ENCODE data around the gene SYNGAP1. TPM values are rescaled to one million over a fixed set of nuclear protein-coding genes. Genes with fewer than 3 reads are reported as not detected.

Gene SYNGAP1
- total RNA-seq, 1 experiment from 2014 or later = 18.8 TPM

DNA sequence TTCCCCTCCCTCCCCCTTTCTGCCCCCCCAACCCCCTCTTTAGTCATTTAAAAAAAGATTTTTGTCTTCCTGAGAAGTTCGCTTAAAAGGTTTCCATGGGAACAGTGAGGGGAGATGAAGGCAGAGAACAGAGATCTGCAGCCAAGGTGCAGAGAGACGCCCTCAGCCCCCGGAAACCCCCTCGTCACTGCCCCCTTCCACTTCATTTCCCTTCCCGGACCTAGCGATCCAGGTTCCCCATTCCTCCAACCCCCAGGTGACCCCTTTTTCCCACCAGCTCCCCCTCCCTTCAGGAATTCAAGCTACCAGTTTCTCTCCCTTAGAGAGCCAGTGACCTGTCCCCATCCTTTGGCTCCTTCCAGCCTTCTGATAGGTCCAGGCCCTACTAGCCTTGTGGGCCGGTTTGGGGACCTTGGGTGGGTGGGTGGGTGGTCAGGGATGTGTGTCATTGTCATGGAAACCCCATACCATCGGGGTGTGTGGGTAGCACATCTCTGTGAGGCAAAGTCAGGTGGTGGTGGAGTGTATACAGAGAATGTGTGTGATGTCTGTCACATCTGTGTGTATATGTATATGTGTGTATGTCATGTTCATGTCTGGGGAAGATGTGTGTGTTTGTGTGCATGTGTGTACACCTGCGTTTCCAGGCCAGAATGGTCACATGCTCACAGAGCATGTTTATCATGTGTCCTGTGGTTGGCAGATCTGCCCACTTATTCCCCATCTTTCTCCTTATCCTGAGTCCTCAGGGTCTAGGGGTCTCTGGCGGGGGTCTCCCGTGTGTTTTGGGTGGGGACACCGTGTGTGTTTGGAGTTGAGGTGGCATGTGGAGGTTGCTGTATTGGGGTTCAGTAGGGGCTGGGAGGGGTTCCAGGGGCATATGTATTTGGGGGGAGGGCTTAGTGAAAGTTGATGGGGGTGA is 7.0 kb downstream of the SYNGAP1 start:
- intact Hi-C loops (cut with micrococcal nuclease; ENCODE audit: unreplicated experiment) = loop anchor here (5.0 kb wide), 1 partner anchor 35 kb away; the partner anchor contains the start of gene KIFC1
- Mint-ChIP-seq H3K27ac (ENCODE audit: unreplicated experiment) (peak overlapping the region; percentile 64), H3K36me3 (ENCODE audit: insufficient read depth, unreplicated experiment) (peaks cover 47% of the 10 kb centered on the region), H3K4me3 (ENCODE audit: low read depth, unreplicated experiment) (peak overlapping the region; percentile 87), H3K27me3 (ENCODE audit: unreplicated experiment) (peaks cover 19% of the 10 kb centered on the region), H3K4me1 (ENCODE audit: low read depth, unreplicated experiment) (peaks cover 49% of the 10 kb centered on the region), H3K9me3 (ENCODE audit: low read depth, unreplicated experiment) (no peaks in the 10 kb centered on the region)
- no peak for DNase-seq
- CTCF ChIA-PET = interaction anchor here (0.6 to 2.0 kb wide), 10 partner anchors 34 to 427 kb away, joined by 3 to 10 read pairs (median 5); partner anchors contain the start of genes BAK1, UQCC2 and ZBTB22
- BruUV-seq (replicated peaks) = no TSS peak
- TF ChIP-seq, protein P1, sequence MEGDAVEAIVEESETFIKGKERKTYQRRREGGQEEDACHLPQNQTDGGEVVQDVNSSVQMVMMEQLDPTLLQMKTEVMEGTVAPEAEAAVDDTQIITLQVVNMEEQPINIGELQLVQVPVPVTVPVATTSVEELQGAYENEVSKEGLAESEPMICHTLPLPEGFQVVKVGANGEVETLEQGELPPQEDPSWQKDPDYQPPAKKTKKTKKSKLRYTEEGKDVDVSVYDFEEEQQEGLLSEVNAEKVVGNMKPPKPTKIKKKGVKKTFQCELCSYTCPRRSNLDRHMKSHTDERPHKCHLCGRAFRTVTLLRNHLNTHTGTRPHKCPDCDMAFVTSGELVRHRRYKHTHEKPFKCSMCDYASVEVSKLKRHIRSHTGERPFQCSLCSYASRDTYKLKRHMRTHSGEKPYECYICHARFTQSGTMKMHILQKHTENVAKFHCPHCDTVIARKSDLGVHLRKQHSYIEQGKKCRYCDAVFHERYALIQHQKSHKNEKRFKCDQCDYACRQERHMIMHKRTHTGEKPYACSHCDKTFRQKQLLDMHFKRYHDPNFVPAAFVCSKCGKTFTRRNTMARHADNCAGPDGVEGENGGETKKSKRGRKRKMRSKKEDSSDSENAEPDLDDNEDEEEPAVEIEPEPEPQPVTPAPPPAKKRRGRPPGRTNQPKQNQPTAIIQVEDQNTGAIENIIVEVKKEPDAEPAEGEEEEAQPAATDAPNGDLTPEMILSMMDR (IDR thresholded peaks at IDR 0.05; ENCODE audit: unreplicated experiment) = no peak

- TF ChIP-seq, protein P1 (IDR thresholded peaks at IDR 0.05; ENCODE audit: unreplicated experiment) = no peak
- peaks cover 11% of the 10 kb centered on the region for H3K27me3 Mint-ChIP-seq (ENCODE audit: unreplicated experiment)
- H3K4me1 Mint-ChIP-seq (ENCODE audit: low read depth, unreplicated experiment) = peaks cover 49% of the 10 kb centered on the region
- peak overlapping the region; percentile 87 for H3K4me3 Mint-ChIP-seq (ENCODE audit: low read depth, unreplicated experiment)
- CTCF ChIA-PET = no interaction called here
- intact Hi-C loops (cut with micrococcal nuclease; ENCODE audit: unreplicated experiment) = loop anchor here (5.0 kb wide), 1 partner anchor 35 kb away; the partner anchor contains the start of gene KIFC1
- no peaks in the 10 kb centered on the region for H3K9me3 Mint-ChIP-seq (ENCODE audit: low read depth, unreplicated experiment)
- BruUV-seq (replicated peaks) = no TSS peak
- DNase-seq = peak; percentile 75
- peaks cover 47% of the 10 kb centered on the region for H3K36me3 Mint-ChIP-seq (ENCODE audit: insufficient read depth, unreplicated experiment)
- H3K27ac Mint-ChIP-seq (ENCODE audit: unreplicated experiment) = peak overlapping the region; percentile 42
Observed at GRCh38 chr6:33427585-33428223, 7.8 kb downstream of the SYNGAP1 start.

- peak overlapping the region; percentile 41 for H3K27ac Mint-ChIP-seq (ENCODE audit: unreplicated experiment)
- no peaks in the 10 kb centered on the region for H3K9me3 Mint-ChIP-seq (ENCODE audit: low read depth, unreplicated experiment)
- CTCF ChIA-PET = interaction anchor here (0.9 kb wide), 1 partner anchor 13 kb away, joined by 3 read pairs; no protein-coding TSS in a partner anchor
- H3K4me1 Mint-ChIP-seq (ENCODE audit: low read depth, unreplicated experiment) = peaks cover 49% of the 10 kb centered on the region
- peaks cover 47% of the 10 kb centered on the region for H3K36me3 Mint-ChIP-seq (ENCODE audit: insufficient read depth, unreplicated experiment)
- peak; percentile 63 for DNase-seq
- H3K27me3 Mint-ChIP-seq (ENCODE audit: unreplicated experiment) = peaks cover 4% of the 10 kb centered on the region
- BruUV-seq (replicated peaks) = no TSS peak
- TF ChIP-seq, protein P1 (IDR thresholded peaks at IDR 0.05; ENCODE audit: unreplicated experiment) = peak; percentile 64
- intact Hi-C loops (cut with micrococcal nuclease; ENCODE audit: unreplicated experiment) = loop anchor here (5.0 kb wide), 1 partner anchor 36 kb away; the partner anchor contains the start of gene KIFC1
- peak overlapping the region; percentile 87 for H3K4me3 Mint-ChIP-seq (ENCODE audit: low read depth, unreplicated experiment)
Observed at GRCh38 chr6:33428224-33428965, 8.5 kb downstream of the SYNGAP1 start.
